HG02938 (cell line): ENCODE results near the gene VPS50.
"Not testable (repeated sequence)": the region's sequence is repeated elsewhere in the genome, so short reads cannot be mapped to it uniquely, and the experiment has no call there.

ENCODE experiments used
- ATAC-seq: cut with Tn5 transposase; IDR thresholded peaks from one replicate; pipeline ENCODE4 v1.9.1; 2021; ENCODE audit warnings: mild to moderate bottlenecking, moderate library complexity; ENCODE audit not compliant: unreplicated experiment

VPS50 gene

DNA sequence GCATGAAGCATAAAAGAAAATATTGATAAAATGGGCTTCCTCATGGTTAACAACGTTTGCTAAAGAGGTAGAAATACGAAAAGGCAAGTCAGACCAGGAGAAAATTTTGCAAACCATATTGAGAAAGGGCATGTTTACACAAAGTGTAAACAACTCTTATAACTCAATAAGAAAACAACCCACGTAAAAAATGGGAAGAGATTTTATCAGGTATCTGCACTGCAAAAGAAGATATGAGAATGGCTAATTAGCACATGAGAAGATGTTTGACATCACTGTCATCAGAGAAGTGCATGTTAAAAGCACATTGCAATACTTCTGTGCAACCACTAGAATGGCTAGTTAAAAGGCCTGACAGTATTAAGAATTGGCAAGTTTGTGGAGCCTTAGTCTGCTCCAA lies 99.5 kb downstream of the VPS50 start:
- no peak for ATAC-seq

DNA sequence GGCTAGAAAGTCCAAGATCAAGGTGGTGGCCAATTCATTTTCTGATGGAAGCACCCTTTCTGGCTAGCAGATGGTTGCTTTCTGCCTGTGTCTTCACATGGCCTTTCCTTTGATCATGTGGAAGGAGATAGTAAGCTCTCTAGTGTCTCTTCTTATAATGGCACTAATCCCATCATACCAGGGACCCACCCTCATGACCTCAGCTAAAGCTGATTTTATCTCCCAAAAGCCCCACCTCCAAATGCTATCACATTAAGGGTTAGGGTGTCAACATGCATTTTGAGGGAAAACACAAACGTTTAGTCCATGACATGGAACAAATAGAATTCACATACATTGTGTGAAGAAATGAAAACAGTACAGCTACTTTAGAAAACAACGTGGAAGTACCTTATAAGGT lies 100.0 kb downstream of the VPS50 start:
- ATAC-seq, result no peak

DNA sequence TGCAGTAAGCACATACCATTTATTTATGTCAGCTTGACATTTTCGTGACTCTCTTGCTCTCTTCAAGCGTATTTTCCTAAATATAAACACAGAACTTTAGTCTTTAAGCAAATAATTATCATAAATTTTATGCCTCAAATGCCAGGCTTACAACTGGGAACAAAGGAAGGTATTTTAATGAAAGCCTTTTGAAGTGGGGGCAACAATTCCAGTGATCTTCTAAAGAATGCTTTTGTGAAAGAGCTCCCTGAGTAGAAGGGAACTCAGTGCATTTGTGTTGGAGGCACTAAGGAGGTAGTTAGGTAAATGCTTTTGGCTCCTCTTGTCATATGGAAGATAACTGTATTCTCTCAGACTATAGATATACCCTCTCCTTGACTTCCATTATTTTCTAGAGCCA lies 104.9 kb downstream of the VPS50 start:
- ATAC-seq, result no peak

DNA sequence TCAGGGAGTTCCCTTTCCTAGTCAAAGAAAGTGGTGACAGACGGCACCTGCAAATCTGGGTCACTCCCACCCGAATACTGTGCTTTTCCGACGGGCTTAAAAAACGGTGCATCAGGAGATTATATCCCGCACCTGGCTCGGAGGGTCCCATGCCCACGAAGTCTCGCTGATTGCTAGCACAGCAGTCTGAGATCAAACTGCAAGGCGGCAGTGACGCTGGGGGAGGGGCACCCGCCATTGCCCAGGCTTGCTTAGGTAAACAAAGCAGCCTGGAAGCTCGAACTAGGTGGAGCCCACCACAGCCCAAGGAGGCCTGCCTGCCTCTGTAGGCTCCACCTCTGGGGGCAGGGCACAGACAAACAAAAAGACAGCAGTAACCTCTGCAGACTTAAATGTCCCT lies 110.0 kb downstream of the VPS50 start:
- ATAC-seq, result not testable (repeated sequence)

DNA sequence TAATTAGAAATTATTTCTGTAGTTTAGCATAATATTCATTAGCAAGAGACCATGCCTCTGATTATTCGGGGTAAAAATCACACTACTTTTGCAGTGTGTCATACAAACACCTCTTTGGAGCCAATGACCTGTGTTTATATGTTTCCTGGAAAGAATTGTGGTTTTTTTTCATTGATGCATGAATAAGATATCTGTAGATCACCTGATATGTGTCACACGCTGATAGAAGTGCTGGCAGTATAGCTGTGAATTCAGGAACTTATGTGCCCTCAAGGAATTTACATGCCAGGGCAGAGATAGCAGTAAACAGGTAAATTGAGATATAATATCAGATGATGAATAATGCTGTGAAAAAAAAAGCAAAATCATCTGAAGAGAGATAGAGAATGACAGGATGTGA lies 118.2 kb downstream of the VPS50 start:
- ATAC-seq, result no peak

DNA sequence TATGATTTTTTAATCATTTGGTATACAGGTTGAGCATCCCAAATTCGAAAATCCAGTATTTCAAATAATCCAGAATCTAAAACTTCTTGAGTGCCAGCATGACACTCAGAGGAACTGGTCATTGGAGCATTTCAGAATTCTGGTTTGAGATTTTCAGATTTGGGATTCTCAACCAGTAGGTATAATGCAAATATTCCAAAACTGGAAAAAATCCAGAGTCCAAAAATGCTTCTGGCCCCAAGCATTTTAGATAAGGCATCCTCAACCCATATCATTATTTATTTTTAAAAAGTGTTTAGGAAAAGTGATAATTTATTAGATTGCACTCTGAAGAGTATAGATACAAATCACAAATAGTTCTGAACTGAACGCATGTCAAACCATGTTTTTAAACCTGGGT lies 120.7 kb downstream of the VPS50 start:
- no peak for ATAC-seq

DNA sequence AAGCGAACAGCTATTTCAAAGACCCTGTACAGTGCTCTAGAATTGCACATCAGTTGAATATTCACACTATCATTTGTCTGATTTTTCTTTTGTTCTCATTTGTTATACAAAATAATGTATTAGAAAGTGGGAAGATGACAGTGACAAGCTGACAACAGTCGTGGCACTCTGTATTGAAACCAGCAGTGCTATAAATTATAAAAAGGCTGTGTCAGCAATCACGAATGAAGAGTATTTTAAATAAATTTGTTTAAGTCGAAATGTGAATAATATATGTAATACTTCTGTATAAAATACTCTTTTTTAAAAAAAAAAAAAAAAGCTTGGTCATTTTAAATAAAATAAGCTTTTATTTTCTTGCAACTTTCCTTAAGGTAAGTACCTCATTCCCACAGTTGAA lies 122.6 kb downstream of the VPS50 start:
- ATAC-seq, result no peak

GRCh38 chr7:93359520-93360198 lies 127.5 kb downstream of the VPS50 start:
- ATAC-seq, result no peak

GRCh38 chr7:93361853-93362252 lies 129.7 kb downstream of the VPS50 start:
- no peak for ATAC-seq

DNA sequence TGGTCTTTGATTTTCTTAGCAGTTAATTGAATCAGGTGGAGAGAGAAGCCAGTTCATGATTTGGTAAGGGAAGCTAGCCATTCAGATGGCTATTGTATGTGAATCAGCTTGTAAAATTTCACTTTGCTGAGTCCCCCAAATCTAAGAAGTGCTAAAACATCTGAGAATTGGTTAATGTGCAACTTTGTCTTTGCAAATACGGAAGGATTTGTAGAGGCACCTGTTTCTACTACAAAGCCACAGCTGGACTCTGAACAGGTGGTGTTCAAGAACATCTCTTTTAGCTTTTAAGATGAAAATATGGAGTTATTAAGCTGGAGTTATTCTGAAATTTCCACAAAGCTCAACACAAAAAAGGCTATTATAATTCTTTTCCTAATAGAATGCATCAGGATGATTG lies 132.6 kb downstream of the VPS50 start:
- no peak for ATAC-seq

DNA sequence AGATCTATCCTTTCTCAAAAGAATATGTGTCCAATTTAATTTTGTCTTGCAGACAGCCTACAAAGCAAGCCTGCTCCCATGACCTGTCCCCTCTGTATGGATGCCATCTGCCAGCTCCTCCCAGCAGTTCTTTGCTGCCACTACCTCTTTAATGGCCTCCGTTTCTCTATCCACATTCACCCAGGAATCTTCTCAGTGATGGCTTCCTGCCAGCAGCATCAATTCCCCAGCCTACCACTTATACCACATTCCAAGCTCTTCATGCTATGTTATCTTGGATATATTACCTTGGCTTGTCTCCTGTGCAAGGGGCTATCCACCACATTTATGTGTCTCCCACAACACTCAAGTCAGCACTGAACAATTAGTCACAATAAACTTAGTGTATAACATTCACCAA lies 133.2 kb downstream of the VPS50 start:
- ATAC-seq, result no peak

DNA sequence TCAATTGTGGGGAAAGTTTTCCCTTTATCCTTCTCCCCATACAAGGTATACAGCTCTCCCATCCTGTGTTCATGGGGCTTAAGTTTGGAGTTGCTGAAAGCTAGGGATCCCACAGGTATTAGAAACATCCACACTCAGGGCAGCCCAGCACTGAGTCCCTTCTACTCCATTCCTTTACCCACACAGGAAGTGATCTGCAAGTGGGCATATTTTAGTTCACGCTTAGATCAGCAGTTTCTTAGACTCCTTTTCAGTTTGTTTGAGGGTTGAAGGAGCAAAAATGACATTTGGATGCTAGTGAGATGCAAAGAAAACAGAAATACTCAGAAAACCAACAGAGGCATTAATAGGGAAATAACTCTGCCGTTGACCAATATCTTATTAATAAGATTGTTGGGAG lies 134.7 kb downstream of the VPS50 start:
- ATAC-seq, result no peak

DNA sequence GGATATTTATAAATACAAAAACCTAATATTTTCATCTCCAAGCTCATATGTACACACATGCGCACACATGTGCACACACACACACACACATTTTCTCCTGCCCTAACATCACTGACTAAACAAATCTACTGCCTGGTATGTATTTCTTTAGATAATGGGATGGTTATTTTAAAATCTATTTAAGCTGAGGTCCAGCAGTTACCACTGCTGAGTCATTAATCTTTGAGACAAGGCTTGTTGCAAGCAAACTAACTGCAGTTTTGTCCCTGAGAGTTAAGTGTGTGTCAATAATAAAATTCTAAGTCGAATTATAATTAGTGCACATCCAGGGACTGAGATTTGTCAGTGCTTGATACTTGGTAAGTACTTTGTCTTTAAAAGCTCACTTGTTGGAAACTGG lies 135.1 kb downstream of the VPS50 start:
- ATAC-seq, result no peak

GRCh38 chr7:93370937-93371336 lies 138.8 kb downstream of the VPS50 start:
- not testable (repeated sequence) for ATAC-seq

DNA sequence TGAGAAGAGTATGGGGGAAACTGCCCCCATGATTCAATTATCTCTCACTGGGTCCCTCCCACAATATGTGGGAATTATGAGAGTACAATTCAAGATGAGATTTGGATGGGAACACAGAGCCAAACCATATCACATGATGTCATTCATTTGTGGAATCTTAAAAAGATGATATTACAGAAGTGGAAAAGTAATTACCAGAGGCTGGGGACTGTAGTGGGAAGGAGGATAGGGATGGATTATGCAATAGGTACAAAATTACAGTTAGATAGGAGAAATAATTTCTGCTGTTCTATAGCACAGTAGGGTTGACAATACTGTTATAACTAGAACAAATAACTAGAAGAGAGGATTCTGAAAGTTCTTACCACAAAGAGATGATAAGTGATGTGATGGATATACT lies 141.4 kb downstream of the VPS50 start:
- ATAC-seq, result no peak

GRCh38 chr7:93374345-93374940 lies 142.3 kb downstream of the VPS50 start:
- ATAC-seq, result peak; percentile 56

GRCh38 chr7:93375603-93376002 lies 143.4 kb downstream of the VPS50 start:
- ATAC-seq, result peak; percentile 55

DNA sequence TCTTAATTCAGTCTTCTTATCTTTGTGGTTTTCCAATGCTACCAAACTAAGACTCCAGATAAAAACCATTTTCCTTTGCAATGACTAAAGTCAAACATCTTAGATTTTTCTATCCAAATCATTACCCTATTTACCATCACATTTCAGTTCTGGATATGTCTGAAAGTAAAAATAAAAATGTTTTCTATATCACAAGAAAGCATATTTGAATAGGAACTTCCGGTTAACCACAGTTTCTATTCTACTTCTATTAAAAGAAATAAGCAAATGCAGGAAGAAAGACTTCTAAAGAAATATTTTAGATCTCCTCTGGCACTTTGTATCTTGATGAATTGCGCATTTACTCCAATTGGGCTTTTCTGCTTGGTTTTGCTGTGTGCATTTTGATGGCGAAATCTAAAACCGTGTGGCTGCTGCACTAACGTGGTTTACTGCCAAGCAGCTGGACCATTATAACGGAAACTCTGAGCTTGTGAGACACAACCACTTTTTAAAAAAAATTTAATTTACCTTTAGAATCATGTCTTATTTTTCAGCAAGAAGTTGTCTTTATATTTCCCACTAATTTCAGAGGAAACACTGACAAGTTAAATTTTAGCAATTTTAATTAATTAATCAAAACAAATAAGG lies 146.1 kb downstream of the VPS50 start:
- ATAC-seq, result no peak

GRCh38 chr7:93382362-93382761 lies 150.2 kb downstream of the VPS50 start:
- ATAC-seq, result no peak

GRCh38 chr7:93390660-93391059 lies 158.5 kb downstream of the VPS50 start:
- no peak for ATAC-seq

DNA sequence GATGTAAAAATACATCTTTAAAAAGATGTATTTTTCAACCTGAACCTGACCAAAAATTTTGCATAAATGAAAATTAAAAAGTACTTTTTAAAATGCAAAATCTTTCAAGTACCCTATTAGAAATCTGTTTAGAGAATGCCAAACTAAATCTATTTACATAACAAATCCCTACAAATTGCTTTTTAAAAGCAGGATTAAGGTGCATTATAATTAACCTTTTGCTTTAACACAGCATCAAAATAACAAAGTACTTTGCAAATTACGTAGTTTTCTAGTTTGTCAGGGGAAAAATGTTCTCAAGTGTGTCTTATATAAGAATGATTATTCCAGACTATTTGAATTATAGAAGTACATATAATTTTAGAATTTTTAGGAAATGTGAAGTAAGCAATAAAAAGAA lies 160.8 kb downstream of the VPS50 start:
- ATAC-seq, result no peak

- ATAC-seq, result no peak
Observed at GRCh38 chr7:93399642-93400041, 167.5 kb downstream of the VPS50 start.

- no peak for ATAC-seq
Observed at GRCh38 chr7:93402944-93403343, 170.8 kb downstream of the VPS50 start.
